KG1 (cell line): Measurements from ENCODE around the gene WNT9B.

Experiments used
- DNase-seq: peaks from one replicate; lab custom pipeline; 2025; lab: John Stamatoyannopoulos, UW

Gene WNT9B

DNA sequence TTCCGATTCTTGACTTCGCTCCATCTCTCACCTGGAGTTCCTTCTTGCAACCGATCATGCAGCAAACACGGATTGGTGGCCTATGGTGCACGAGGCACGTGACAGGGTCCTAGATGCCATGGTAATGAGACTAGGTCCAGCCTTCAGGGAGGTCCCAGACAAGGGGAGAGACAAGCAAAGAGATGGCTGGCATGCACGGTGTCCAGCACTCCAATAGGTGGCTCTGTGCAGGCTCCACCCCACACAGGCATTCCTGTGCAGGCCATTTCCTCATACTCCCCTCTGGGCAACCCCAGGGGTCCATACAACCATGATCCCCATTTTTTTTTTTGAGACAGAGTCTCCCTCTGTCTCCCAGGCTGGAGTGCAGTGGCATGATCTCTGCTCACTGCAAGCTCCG lies 31.3 kb downstream of the WNT9B start:
- DNase-seq, result no peak

GRCh38 chr17:46883871-46884520 lies 32.6 kb downstream of the WNT9B start:
- no peak for DNase-seq

- DNase-seq, result no peak
These were observed 33.2 kb downstream of the WNT9B start for GRCh38 chr17:46884552-46884951.

DNA sequence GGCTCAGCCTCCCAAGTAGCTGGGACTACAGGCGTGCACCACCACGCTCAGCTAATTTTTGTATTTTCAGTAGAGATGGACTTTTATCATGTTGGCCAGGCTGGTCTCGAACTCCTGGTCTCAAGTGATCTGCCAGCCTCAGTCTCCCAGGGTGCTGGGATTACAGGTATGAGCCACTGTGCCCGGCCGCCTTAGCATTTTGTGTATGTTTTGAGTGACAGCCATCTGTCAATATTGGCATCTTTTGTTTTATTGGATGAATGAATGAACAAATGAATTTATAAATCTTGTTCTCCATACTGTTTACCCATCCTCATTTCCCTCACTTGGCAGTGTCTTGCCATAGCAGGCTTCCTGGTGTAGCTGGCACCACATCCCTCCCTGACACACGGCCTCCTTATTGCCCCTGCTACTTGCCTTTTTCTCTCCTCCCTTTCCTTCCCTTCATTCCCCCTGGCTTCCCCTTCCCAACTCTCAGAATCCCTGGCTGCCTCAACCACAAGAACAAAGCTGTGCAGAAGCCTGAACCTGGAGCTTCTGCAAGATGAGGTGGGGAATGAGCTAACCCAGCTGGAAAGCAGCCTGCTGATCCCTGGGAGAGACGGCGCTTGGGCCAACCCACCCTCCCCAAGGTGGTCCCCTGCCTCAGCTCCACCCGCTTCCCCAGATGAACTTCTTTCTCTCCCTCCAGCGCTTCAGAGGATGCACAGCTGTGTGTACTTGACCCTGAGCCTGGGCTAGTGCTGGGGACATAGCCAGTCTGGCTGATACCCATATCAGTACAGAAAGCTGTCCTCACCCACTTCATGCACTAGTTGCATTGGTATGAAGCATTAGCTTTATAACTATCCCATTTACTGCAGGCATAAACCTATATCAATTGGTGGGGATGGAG lies 34.3 kb downstream of the WNT9B start:
- no peak for DNase-seq

DNA sequence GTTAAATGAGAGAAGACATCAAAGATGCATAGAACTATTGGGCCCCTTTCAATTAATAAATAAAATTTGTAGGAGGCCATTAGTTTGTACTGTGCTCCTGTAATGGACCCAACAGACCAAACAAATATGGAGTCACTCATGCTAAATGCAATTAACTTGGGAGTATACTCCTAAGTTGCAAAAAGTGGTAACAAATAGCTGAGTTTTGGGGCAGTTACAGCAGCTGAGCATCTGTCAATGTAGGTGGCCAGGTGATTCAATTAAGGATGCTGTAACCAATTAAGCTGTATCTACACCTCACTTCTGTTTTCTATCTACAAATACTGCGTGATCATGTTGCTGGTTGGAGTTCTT lies 34.9 kb downstream of the WNT9B start:
- DNase-seq, result no peak

GRCh38 chr17:46887717-46888116 lies 36.3 kb downstream of the WNT9B start:
- no peak for DNase-seq

- DNase-seq, result no peak
These were observed 37.3 kb downstream of the WNT9B start for GRCh38 chr17:46888727-46889126.

- no peak for DNase-seq
These were observed 38.1 kb downstream of the WNT9B start for GRCh38 chr17:46889519-46889918.

GRCh38 chr17:46889992-46890564 lies 38.7 kb downstream of the WNT9B start:
- DNase-seq, result no peak

GRCh38 chr17:46890638-46891037 lies 39.3 kb downstream of the WNT9B start:
- no peak for DNase-seq

DNA sequence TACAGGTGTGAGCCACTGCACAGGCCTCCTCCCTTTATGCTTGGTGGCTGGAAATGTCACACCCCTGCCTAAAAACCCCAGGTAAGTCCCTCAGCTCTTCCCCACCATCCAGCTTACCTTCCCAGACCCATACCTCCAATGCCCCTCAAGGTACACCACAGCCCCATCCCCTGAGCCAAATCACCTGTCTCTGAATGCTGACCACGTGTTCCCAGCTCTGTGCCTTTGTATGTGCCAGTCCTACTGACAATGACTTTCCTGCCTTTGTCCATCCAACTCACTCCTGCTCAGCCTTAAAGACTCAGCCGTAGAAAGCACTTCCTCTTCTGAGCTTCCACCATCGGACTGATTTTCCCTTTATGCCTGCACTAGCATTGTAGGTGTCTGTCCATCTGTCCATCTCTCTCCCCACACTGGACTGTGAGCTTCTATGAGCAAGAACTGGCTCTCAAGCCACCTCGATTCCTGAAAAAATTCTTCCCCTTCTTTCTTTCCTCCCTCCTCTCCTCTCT lies 40.9 kb downstream of the WNT9B start:
- no peak for DNase-seq

DNA sequence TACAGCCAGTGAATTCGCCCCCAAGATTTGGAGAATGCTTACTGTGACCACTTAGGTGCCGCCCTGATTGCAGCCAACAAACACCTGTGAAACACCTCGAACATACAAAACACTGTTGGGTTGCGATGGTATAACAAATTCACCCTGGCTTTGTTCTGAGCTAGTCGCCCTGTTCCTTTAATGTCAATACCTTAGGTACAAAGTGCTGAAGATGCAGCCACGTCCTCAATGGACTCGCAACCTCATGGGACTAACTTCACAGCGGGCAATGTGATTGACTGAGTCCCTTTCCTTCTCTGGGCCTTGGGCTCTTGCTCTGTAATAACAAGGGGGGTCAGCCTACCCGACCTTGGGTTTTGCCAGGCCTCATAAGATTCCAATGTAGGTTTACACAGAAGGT lies 42.6 kb downstream of the WNT9B start:
- no peak for DNase-seq

- no peak for DNase-seq
These were observed 43.2 kb downstream of the WNT9B start for GRCh38 chr17:46894476-46895151.

DNA sequence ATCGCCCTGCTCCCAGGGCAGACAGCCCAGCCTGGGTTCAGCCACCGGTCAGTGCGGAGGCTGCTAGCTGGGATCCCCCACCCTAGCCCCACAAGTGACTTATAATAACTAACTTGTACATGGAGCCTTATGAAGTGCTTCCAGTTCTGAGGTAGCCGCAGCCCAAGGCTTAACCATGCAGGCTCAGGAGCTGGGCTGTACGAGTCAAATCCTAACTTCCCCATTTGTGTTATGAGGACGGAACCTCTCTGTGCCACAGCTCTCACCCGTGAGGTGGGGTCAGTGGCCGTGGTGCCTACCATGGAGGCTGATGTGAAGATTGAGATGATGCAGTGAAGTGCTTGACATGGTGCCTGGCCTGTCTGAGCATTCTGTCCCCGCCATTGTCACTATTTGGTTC lies 43.8 kb downstream of the WNT9B start:
- no peak for DNase-seq

GRCh38 chr17:46896991-46897390 lies 45.6 kb downstream of the WNT9B start:
- no peak for DNase-seq

DNA sequence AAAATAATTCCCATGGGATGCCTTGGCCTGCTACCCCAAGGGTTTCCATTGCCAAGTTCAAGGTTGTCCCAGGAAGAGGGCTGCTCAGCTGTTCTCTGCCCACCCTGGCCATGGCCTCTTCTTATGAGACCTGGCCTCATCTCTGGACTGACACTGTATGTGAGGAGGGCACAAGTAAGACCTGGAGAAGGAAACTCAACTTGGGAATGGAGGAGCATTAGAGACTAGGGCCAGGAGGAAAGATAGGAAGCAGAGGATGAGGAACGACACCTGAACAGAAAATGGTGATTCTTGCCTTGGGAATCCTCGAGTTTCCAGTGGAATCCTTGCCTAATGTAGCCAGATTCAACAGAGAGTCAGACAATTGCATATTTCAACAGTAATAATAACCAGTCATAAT lies 47.0 kb downstream of the WNT9B start:
- no peak for DNase-seq

DNA sequence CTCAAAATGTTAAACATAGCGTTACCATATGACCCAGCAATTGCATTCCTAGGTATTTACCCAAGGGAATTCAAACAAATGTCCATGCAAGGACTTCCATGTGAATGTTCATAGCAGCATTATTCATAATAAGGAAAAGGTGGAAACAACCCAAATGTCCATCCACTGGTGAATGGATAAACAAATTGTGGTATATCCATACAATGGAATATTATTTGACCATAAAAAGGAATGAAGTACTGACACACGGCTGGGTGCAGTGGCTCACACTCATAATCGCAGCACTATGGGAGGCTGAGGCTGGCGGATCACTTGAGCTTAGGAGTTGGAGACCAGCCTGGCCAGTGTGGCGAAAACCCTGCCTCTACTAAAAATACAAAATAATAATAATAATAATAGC lies 47.5 kb downstream of the WNT9B start:
- no peak for DNase-seq

DNA sequence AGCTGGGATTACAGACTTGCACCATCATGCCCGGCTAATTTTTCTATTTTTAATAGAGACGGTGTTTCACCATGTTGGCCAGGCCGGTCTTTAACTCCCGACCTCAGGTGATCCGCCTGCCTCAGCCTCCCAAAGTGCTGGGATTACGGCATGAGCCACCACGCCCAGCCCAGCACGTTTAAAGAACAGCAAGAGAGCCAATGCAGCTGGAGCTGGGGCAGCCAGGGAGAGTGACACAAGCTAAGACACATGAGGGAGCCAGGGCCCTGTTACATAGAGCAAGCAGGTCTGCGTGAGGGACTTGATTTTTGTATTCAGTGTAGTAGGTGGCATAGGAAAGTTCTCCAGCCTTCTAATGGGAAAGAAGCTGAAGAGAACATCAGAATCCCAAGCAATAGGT lies 49.9 kb downstream of the WNT9B start:
- DNase-seq, result no peak

- DNase-seq, result no peak
These were observed 52.6 kb downstream of the WNT9B start for GRCh38 chr17:46903762-46904672.

GRCh38 chr17:46908068-46908737 lies 56.8 kb downstream of the WNT9B start:
- DNase-seq, result no peak
